K562 (cell line): ENCODE data around the gene GCNT1. TPM values are rescaled to one million over a fixed set of nuclear protein-coding genes. Genes with fewer than 3 reads are reported as not detected.
"Not testable (repeated sequence)": the region's sequence is repeated elsewhere in the genome, so short reads cannot be mapped to it uniquely, and the experiment has no call there.

ENCODE experiments used
- ATAC-seq: fragments of 200-7000 bp; cut with Tn5 transposase; 3 replicates; pipeline ENCODE4 v1.9.1; 2020; ENCODE audit warnings: moderate library complexity
- BruUV-seq: library from RNA; stranded (reverse); fragments of 400-500 nt; replicated peaks from 2 replicates; lab custom pipeline; 2021; lab: Mats Ljungman, UMichigan
- CTCF ChIA-PET: fragments of 300-600 bp; formaldehyde crosslinking; extraction: SDS; loops from one replicate; lab custom pipeline; 2021; ENCODE audit warnings: low intra/inter-chr PET ratio; lab: Yijun Ruan, JAX
- POLR2A ChIA-PET: fragments of 300-600, 350-650 bp; sonication (Branson Sonifier 250); formaldehyde crosslinking; extraction: SDS; loops from one replicate; lab custom pipeline; 2021; ENCODE audit warnings: antibody characterized with exemption, inconsistent platforms; lab: Yijun Ruan, JAX
- DNase-seq, 4 experiments: peaks; one replicate each; pipeline versions ENCODE4 v3.0.0 to v3.0.0-alpha.2; 2011 to 2018; ENCODE audit warnings: low spot score in 3 of 4, mixed read lengths in 3 of 4; ENCODE audit errors: extremely low read depth in 1 of 4
- FAIRE-seq: peaks from 2 replicates; lab custom pipeline; 2011; peaks lifted over from hg19 to GRCh38; lab: Jason Lieb, UNC
- H2AFZ ChIP-seq: 2 replicates; pipeline ENCODE4 v1.6.0; 2011; ENCODE audit warnings: low read depth, low read length, control low read depth, inconsistent platforms
- H3K27ac ChIP-seq: fragments of 200-600 bp; 3 replicates; pipeline ENCODE4 v1.8.0; 2011; ENCODE audit warnings: low read depth, mild to moderate bottlenecking, control low read depth, inconsistent platforms, low read length, moderate library complexity, mixed read lengths; ENCODE audit errors: extremely low read depth
- H3K27me3 ChIP-seq, 2 experiments: fragments of 300-600 bp in 1 of 2; 2 replicates in 1 of 2; 3 replicates in 1 of 2; pipeline versions ENCODE4 v1.6.0 to v1.8.0; 2011; ENCODE audit warnings: inconsistent platforms in 2 of 2, low read length in 2 of 2, mild to moderate bottlenecking in 1 of 2, mixed read lengths in 1 of 2, moderate library complexity in 1 of 2; ENCODE audit not compliant: control insufficient read depth in 2 of 2, insufficient read depth in 2 of 2
- H3K36me3 ChIP-seq: fragments of 300-600 bp; 3 replicates; pipeline ENCODE4 v1.8.0; 2011; ENCODE audit warnings: mild to moderate bottlenecking, low read length, inconsistent platforms; ENCODE audit not compliant: control insufficient read depth, insufficient read depth
- H3K4me1 ChIP-seq, 2 experiments: fragments of 200-600 bp in 1 of 2; replicated peaks in 1 of 2; 2 replicates in 1 of 2; 3 replicates in 1 of 2; pipeline versions ENCODE4 v1.5.1 to v1.8.0; 2011; ENCODE audit warnings: inconsistent platforms in 2 of 2, low read length in 2 of 2, mild to moderate bottlenecking in 1 of 2, mixed read lengths in 1 of 2, moderate library complexity in 1 of 2; ENCODE audit not compliant: control insufficient read depth in 2 of 2, insufficient read depth in 2 of 2
- H3K4me2 ChIP-seq: 2 replicates; pipeline ENCODE4 v1.6.1; 2011; ENCODE audit warnings: low read length, control low read depth, inconsistent platforms, mixed read lengths; ENCODE audit not compliant: insufficient read depth
- H3K4me3 ChIP-seq: fragments of 200-600 bp; sonication (generic), shearing (Covaris generic); 2 replicates; pipeline ENCODE4 v1.5.1; 2016; ENCODE audit warnings: control low read depth, inconsistent platforms
- H3K79me2 ChIP-seq: fragments of 200-600 bp; 3 replicates; pipeline ENCODE4 v1.8.0; 2011; ENCODE audit warnings: low read length, inconsistent platforms; ENCODE audit not compliant: control insufficient read depth, insufficient read depth
- H3K9ac ChIP-seq, 2 experiments: 2 replicates each; pipeline versions ENCODE4 v1.6.0 to v1.6.1; 2011; ENCODE audit warnings: low read depth in 2 of 2, low read length in 2 of 2, control low read depth in 1 of 2, inconsistent platforms in 1 of 2, mild to moderate bottlenecking in 1 of 2, mixed read lengths in 1 of 2; ENCODE audit not compliant: insufficient read depth in 1 of 2
- H3K9me1 ChIP-seq: one replicate; pipeline ENCODE4 v1.6.0; 2011; ENCODE audit warnings: inconsistent platforms, mild to moderate bottlenecking, low read length, moderate library complexity; ENCODE audit not compliant: control insufficient read depth, insufficient read depth
- H3K9me3 ChIP-seq: replicated peaks from 2 replicates; pipeline ENCODE4 v1.5.1; 2011; ENCODE audit warnings: low read depth, low read length, inconsistent platforms; ENCODE audit not compliant: control insufficient read depth, insufficient read depth
- H4K20me1 ChIP-seq: replicated peaks from 2 replicates; pipeline ENCODE4 v1.6.1; 2011; ENCODE audit warnings: low read length, inconsistent platforms, mixed read lengths; ENCODE audit not compliant: control insufficient read depth, insufficient read depth
- FOSL1 ChIP-seq: fragments of 200-800 bp; sonication (Bioruptor generic); conservative IDR thresholded peaks from 2 replicates; pipeline ENCODE4 v1.6.1; 2016; ENCODE audit warnings: missing genetic modification characterization, missing compliant biosample characterization
- GABPB1 ChIP-seq: sonication (generic); formaldehyde crosslinking; IDR thresholded peaks from 2 replicates; pipeline ENCODE4 v1.8.0; 2022; ENCODE audit warnings: mild to moderate bottlenecking, missing genetic modification reagents
- L3MBTL2 ChIP-seq: fragments of 450-650 bp; IDR thresholded peaks from 2 replicates; pipeline ENCODE4 v1.6.1; 2016; ENCODE audit warnings: mild to moderate bottlenecking, moderate library complexity
- NRF1 ChIP-seq, 2 experiments: fragments of 450-650 bp; IDR thresholded peaks in 1 of 2; conservative IDR thresholded peaks in 1 of 2; 2 replicates each; pipeline ENCODE4 v1.6.1; 2014; ENCODE audit warnings: mild to moderate bottlenecking in 2 of 2
- PHF8 ChIP-seq: fragments of 200-600 bp; sonication (generic); IDR thresholded peaks from 2 replicates; pipeline ENCODE4 v1.6.1; 2012; ENCODE audit warnings: mixed run types, mild to moderate bottlenecking, inconsistent platforms, low read length, moderate library complexity, borderline replicate concordance
- POLR2G ChIP-seq: fragments of 200-400 bp; formaldehyde crosslinking; IDR thresholded peaks from 2 replicates; pipeline ENCODE4 v1.6.1; 2017; ENCODE audit warnings: low read depth, mild to moderate bottlenecking, antibody characterized with exemption, low read length, moderate library complexity
- RAD21 ChIP-seq, 2 experiments: fragments of 250-450 bp in 1 of 2; fragments of 450-650 bp in 1 of 2; sonication (Bioruptor Pico) in 1 of 2; formaldehyde crosslinking in 1 of 2; IDR thresholded peaks in 1 of 2; conservative IDR thresholded peaks in 1 of 2; 2 replicates each; pipeline versions ENCODE4 v1.4.0 to v1.8.0; 2020 to 2022; ENCODE audit warnings: mild to moderate bottlenecking in 2 of 2, moderate library complexity in 1 of 2
- RBFOX2 ChIP-seq: fragments of 200-400 bp; formaldehyde crosslinking; IDR thresholded peaks from 2 replicates; pipeline ENCODE4 v1.6.1; 2017; ENCODE audit warnings: low read depth, mild to moderate bottlenecking, low read length, moderate library complexity
- SP2 ChIP-seq: IDR thresholded peaks from 2 replicates; pipeline ENCODE4 v1.6.1; 2011; ENCODE audit warnings: mild to moderate bottlenecking, low read depth, low read length, moderate library complexity; ENCODE audit not compliant: poor library complexity, severe bottlenecking; ENCODE audit errors: extremely low read depth
- WGBS: fragments of 100-300 bp; shearing (Covaris generic); methylation state at CpG from one replicate; pipeline ENCODE4 v1.1.6; 2016; ENCODE audit warnings: low coverage, mixed read lengths; ENCODE audit not compliant: insufficient coverage; ENCODE audit errors: missing lambda C conversion rate; 5-methylcytosine and 5-hydroxymethylcytosine counted together
- in situ Hi-C: fragments of 300-500 bp; cut with MboI; formaldehyde crosslinking; loops from 4 replicates; pipeline ENCODE4 v1.15.0; 2018; ENCODE audit warnings: inconsistent platforms, mixed read lengths
- intact Hi-C: fragments of 100-400 bp; cut with micrococcal nuclease; formaldehyde crosslinking; loops from 2 replicates; pipeline ENCODE4 v1.14.2; 2022
- polyA plus RNA-seq, 8 experiments: library from polyadenylated mRNA; depleted of rRNA in 4 of 8; stranded (reverse) in 5 of 8; unstranded in 3 of 8; fragments of >200 nt; fragmentation: Nextera tagmentation in 2 of 8; fragmentation: Illumina TruSeq in 1 of 8; extraction: Ambion mirVana in 2 of 8; extraction: Trizol in 1 of 8; gene quantifications; 2 replicates each; pipeline versions ENCODE4 v1.2.1 to v1.2.3, GENCODE V29; 2011 to 2014; ENCODE audit warnings: inconsistent platforms in 1 of 8, missing spikeins in 1 of 8
- total RNA-seq, 7 experiments: library from RNA; depleted of rRNA in 6 of 7; stranded (reverse); fragments of >200 nt in 6 of 7; fragmentation: Illumina TruSeq in 2 of 7; extraction: Trizol in 2 of 7; gene quantifications; 2 replicates each; pipeline versions ENCODE4 v1.2.1 to v1.2.3, GENCODE V29; 2011 to 2021; ENCODE audit warnings: low replicate concordance in 1 of 7
- TF ChIP-seq, protein P1 (sequence below), 2 experiments: IDR thresholded peaks; 2 replicates each; pipeline ENCODE4 v1.6.1; 2011; ENCODE audit warnings: borderline replicate concordance in 1 of 2, control low read depth in 1 of 2, low read depth in 1 of 2, low read length in 1 of 2, mild to moderate bottlenecking in 1 of 2, mixed read lengths in 1 of 2, moderate library complexity in 1 of 2; ENCODE audit not compliant: insufficient read depth in 1 of 2, insufficient read length in 1 of 2, poor library complexity in 1 of 2, severe bottlenecking in 1 of 2; ENCODE audit errors: extremely low read depth in 1 of 2

Gene GCNT1
- total and polyA plus RNA-seq, 9 of the 15 experiments (the other 6 are each of a cell fraction or from before 2014, with no cell fraction given) = 0.01 to 0.71 (median 0.10) TPM

DNA sequence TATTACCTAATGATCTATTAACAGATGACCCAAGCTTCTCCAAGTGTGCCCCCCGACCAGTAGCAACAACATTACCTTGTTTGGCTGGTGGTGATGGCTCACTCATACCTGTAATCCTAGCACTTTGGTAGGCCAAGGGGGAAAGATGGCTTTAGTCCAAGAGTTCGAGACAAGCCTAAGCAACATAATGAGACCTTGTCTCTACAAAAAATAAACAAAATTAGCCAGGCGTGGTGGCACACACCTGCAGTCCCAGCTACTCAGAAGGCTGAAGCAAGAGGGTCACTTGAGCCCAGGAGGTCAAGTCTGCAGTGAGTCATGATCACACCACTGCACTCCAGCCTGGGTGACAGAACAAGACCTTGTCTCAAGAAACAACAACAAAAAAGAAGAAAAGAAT lies 62.9 kb downstream of the GCNT1 start:
- Histone ChIP-seq H3K27me3 (peaks cover 0 to 4% of the 10 kb centered on the region in 2 experiments; a peak in 1 of 5 replicates), H3K27ac (no peak overlapping the region), H3K9ac (no peak overlapping the region), H3K79me2 (no peaks in the 10 kb centered on the region), H2AFZ (no peak overlapping the region), H3K36me3 (no peaks in the 10 kb centered on the region), H3K4me3 (no peak overlapping the region), H3K4me1 (peaks cover 0 to 7% of the 10 kb centered on the region in 2 experiments; a peak in 2 of 5 replicates), H3K9me1 (no peaks in the 10 kb centered on the region), H3K4me2 (no peak overlapping the region), H3K9me3 (no peaks in the 10 kb centered on the region), H4K20me1 (no peaks in the 10 kb centered on the region)
- no peak for FAIRE-seq
- ChIA-PET CTCF (no interaction called here), POLR2A (interaction anchor here (0.8 kb wide), 1 partner anchor 73 kb away, joined by 3 read pairs; no protein-coding TSS in a partner anchor)
- in situ Hi-C loops = no loop called here
- ATAC-seq = no peak
- DNase-seq = no peak
- TF ChIP-seq FOSL1 (tag) = peak; percentile 38
- TF ChIP-seq GABPB1 (CRISPR knock-in tag) = no peak
- no peak for TF ChIP-seq SP2
- BruUV-seq = no TSS peak
- intact Hi-C loops = no loop called here
- 4% methylated on average over 3 of the region's 3 CpGs for WGBS

GRCh38 chr9:76523617-76524200 lies 64.7 kb downstream of the GCNT1 start:
- ATAC-seq = peak; percentile 93
- DNase-seq = peak in 1 of 4 experiments; percentile 39
- peak overlapping the region; percentile 30 for H3K4me3 ChIP-seq
- 10% methylated on average over 17 of the region's 36 CpGs for WGBS
- peak overlapping the region; percentile 41 for H3K4me2 ChIP-seq
- in situ Hi-C loops, FAIRE-seq, H3K9me3 ChIP-seq, H4K20me1 ChIP-seq, H3K36me3 ChIP-seq, H3K27me3 ChIP-seq, H3K79me2 ChIP-seq, H3K4me1 ChIP-seq, H3K9me1 ChIP-seq, intact Hi-C loops, H3K27ac ChIP-seq, CTCF ChIA-PET: not testable (repeated sequence)
- POLR2A ChIA-PET = interaction anchor here (0.6 kb wide), 1 partner anchor 98 kb away, joined by 3 read pairs; no protein-coding TSS in a partner anchor
- H2AFZ ChIP-seq = peak overlapping the region; percentile 66
- peak overlapping the region in 1 of 2 experiments; percentile 71; a peak in 1 of 4 replicates for H3K9ac ChIP-seq
- TSS peak; percentile 75 for BruUV-seq
- TF ChIP-seq RBFOX2 (peak; percentile 64), PHF8 (peak; percentile 28; the same call in 1 of the 2 replicates), NRF1 (conservative IDR thresholded peaks at IDR 0.05 in 1 of 2, IDR thresholded peaks at IDR 0.05 in 1 of 2) (peak; percentile 88 to 90), POLR2G (peak; percentile 70), L3MBTL2 (peak; percentile 19; the same call in 1 of the 2 replicates), RAD21 (CRISPR knock-in tag; conservative IDR thresholded peaks at IDR 0.05 in 1 of 2, IDR thresholded peaks at IDR 0.05 in 1 of 2) (0 out of 4 replicates have a peak, but pooled peaks of 1 of the 2 experiments have one; percentile 12)
- TF ChIP-seq, protein P1, sequence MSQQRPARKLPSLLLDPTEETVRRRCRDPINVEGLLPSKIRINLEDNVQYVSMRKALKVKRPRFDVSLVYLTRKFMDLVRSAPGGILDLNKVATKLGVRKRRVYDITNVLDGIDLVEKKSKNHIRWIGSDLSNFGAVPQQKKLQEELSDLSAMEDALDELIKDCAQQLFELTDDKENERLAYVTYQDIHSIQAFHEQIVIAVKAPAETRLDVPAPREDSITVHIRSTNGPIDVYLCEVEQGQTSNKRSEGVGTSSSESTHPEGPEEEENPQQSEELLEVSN (IDR thresholded peaks at IDR 0.05; ENCODE audit: borderline replicate concordance in 1 of 2, extremely low read depth in 1 of 2, insufficient read depth in 1 of 2, insufficient read length in 1 of 2, low read depth in 1 of 2, low read length in 1 of 2, poor library complexity in 1 of 2, severe bottlenecking in 1 of 2) = peak in 1 of 2 experiments; percentile 32
